ENCODE data around the gene IBTK. TPM values are rescaled to one million over a fixed set of nuclear protein-coding genes. Genes with fewer than 3 reads are reported as not detected.
A peak's percentile ranks its signal among the peaks of the same experiment; 100 is the strongest.
"Not testable (repeated sequence)": the region's sequence is repeated elsewhere in the genome, so short reads cannot be mapped to it uniquely, and the experiment has no call there.

IBTK gene, protein sequence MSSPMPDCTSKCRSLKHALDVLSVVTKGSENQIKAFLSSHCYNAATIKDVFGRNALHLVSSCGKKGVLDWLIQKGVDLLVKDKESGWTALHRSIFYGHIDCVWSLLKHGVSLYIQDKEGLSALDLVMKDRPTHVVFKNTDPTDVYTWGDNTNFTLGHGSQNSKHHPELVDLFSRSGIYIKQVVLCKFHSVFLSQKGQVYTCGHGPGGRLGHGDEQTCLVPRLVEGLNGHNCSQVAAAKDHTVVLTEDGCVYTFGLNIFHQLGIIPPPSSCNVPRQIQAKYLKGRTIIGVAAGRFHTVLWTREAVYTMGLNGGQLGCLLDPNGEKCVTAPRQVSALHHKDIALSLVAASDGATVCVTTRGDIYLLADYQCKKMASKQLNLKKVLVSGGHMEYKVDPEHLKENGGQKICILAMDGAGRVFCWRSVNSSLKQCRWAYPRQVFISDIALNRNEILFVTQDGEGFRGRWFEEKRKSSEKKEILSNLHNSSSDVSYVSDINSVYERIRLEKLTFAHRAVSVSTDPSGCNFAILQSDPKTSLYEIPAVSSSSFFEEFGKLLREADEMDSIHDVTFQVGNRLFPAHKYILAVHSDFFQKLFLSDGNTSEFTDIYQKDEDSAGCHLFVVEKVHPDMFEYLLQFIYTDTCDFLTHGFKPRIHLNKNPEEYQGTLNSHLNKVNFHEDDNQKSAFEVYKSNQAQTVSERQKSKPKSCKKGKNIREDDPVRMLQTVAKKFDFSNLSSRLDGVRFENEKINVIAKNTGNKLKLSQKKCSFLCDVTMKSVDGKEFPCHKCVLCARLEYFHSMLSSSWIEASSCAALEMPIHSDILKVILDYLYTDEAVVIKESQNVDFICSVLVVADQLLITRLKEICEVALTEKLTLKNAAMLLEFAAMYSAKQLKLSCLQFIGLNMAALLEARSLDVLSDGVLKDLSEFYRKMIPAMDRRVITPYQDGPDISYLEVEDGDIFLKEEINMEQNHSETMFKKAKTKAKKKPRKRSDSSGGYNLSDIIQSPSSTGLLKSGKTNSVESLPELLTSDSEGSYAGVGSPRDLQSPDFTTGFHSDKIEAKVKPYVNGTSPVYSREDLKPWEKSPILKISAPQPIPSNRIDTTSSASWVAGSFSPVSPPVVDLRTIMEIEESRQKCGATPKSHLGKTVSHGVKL (N-terminal part only)
- 26.6 and 32.3 TPM in 2 replicates for total RNA-seq

DNA sequence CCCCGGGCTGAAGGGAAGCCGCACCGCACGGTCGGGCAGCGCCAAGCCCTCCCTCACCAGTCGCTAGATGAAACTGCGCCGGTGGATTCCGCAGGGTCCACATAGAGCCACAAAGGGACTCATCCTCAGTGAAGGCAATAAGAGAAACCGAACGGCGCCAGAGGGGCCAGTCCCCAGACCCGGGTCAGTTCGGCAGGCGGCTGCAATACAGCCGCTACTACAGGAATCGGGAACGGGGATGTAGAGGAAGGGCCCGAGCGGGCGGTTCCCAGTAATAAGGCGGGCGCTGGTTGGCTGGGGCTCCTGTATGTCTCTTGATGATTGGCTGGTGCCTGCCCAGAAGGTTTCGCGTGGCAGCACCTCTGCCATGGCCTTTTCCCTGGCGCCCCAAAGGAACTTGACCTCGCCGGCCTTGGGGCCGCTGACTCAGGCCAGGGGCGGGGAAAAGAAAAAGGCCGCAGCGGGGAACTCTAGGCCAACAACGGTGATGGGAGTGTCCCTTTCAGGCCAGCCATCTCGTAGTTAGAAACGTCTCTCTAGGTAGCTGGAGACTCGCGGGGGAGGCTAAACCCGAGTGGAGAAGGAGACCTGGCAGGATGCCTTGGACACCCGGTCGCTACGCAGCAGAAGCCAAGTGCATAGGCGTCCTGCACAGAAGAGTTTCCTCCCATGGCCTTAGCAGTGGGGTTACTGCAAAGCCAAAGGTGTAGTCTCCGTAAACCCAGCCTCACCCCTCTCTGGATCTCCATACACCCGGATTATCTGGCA is at the start of gene IBTK:
IBTK (minus strand) TSS at position 240 of the 768 bp plus-strand sequence. CDS start 7,258 bp downstream, outside the sequence.
- peak; percentile 93 for DNase-seq (ENCODE audit: low read depth in 2 of 2)

DNA sequence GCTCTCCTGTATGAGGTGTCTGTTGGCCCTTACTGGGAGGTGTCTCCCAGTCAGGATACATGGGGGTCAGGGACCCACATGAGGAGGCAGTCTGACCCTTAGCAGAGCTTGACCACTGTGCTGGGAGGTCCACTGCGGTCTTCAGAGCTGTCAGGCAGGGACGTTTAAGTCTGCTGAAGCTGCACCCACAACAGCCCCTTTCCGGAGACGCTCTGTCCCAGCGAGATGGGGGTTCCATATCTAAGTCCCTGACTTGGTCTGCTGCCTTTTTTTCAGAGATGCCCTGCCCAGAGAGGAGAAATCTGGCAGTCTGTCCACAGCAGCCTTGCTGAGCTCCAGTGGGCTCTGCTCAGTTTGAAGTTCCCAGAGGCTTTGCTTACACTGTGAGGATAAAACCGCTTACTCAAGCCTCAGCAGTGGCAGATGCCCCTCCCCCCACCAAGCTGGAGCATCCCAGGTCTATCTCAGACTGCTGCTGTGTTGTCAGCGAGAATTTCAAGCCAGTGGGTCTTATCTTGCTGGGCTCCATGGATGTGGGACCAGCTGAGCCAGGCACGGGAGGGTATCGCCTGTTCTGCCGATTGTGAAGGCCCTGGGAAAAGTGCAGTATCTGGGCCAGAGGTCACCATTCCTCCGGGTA is 36.3 kb upstream of the IBTK start:
- no peak for DNase-seq (ENCODE audit: low read depth in 2 of 2)

DNA sequence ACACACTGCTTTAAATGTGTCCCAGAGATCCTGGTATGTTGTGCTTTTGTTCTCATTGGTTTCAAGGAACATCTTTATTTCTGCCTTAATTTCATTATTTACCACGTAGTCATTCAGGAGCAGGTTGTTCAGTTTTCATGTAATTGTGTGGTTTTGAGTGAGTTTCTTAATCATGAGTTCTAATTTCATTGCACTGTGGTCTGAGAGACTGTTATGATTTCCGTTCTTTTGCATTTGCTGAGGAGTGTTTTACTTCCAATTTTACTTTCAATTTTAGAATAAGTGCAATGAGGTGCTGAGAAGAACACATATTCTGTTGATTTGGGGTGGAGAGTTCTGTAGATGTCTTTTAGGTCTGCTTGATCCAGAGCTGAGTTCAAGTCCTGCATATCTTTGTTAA is 34.0 kb upstream of the IBTK start:
- not testable (repeated sequence) for DNase-seq (ENCODE audit: low read depth in 2 of 2)

DNA sequence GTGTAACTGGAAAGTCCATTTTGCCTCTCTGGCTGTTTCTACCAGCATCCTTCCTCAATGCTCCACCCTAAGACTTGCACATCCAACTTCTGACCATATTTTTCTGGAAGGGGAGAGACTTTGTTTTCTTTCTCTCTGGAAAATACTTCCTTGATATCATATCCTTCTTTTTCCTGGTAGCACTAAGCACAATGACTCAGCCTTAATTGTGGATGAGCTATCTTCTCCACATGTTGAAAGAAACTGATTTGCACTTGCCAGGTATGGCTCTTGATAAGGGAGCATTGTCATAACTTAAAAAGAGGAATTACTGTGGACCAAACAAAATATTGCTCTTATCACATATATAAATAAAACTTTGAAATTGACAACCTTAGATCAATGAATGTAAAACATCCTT is 30.1 kb upstream of the IBTK start:
- no peak for DNase-seq (ENCODE audit: low read depth in 2 of 2)

DNA sequence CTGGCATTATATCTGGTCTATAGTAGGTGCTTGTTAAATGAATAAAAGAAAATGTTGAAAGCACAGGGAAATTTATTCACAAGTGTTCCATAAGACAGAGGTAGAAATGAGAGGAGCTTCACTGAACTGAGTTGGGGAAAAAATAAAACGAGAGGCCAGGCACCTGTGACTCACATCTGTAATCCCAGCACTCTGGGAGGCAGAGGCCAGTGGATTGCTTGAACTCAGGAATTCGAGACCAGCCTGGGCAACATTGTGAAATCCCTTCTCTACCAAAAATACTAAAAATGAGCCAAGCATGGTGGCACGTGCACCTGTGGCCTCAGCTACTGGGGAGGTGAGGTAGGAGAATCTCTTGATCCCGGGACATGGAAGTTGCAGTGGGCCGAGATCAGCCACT is 28.1 kb upstream of the IBTK start:
- no peak for DNase-seq (ENCODE audit: low read depth in 2 of 2)

DNA sequence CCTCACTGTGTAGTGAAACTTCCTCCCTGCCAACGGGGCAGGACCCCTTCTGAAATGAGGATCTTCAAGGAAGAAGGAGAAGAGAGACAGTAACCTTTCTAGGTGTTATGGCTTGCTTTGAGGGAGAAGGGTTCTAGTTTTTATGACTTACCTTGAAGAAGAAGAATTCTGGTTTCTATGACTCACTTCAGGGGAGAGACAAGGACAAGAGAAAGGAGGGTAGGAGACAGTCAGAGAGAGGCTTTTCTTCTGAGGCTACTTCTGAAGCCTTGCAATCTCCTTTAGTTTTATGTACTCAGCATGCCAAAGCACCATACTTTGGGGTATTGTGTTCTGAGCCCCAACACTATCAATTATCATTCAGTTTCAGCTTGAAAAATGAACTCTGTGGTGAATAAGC is 25.8 kb upstream of the IBTK start:
- no peak for DNase-seq (ENCODE audit: low read depth in 2 of 2)

DNA sequence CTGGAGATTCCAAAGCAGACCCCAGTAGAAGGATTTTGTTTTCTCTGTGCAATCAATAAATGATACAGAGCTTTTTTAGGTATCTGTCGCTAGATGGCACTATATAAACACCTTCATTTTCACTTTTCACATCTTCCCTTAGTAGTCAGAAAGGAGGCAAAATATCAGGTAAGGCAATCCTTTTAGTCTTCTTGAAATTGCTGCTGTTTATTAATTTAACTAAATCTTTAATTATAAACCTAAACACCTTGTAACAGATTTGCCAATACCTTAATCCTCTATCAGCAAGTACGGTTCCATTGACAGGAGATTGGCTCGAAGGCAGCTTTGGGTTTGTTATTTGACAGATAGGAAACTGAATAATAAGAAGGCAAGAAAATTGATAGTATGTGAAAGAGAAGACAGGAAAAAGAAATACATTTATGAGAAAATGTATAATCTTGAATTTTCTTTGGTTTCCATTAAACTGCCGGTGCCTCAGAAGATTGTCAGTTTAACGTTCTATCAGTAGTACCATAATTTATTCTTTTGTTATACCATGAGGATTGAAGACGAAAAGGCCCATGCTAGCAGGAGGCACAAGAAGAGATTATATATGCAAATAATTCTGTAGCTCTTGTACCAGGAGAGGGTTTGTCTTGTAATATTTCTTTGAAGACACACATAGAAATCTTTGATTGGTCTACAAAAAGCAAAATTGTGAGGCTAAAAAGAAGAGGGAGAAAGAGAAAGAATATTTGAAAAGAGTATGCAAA is 23.5 kb upstream of the IBTK start:
- peak; percentile 34 to 51 for DNase-seq (ENCODE audit: low read depth in 2 of 2)

DNA sequence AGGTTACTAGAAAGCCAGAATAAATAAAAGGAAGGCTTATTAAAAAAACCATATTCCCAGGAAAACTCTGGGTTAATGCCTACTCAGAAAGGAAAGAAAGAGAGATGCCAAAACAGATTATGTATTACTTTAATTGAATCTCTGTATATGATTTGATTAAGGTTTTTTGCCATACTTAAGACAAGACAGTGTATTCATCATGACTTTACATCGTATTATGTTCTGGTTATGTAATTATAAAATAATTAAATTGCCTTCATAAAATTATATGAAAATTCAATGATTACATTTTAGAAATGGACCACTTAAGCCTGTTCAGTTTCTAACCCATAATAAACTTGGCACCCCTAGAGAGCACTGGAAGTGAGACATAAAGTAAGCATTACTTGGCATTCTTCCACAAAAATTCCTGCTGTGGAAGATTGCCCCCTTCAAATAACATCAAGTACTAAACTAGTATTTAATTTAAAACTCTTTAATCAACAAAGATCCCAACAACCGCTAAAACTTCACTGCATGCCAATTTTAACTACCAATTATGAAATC is 20.8 kb upstream of the IBTK start:
- peak in 1 of 2 donors; percentile 12 for DNase-seq (ENCODE audit: low read depth in 2 of 2)

DNA sequence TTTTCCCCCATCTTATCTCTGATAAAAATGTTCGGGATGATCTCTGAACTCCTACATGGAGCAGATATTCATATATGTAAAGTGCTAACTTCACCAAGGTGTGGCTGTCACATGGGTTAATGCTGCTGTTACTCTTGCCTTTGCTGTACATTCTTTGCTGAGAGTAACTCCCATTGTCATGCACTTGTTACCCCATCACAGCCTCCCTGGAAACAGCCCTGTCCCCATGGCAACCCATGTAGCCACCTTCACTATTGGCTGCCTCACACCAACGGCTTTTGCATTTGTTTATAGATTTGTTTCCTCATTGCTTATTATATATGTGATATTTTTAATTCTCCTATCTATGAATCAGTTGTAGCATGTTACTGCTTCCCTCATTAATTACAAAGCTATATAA is 17.3 kb upstream of the IBTK start:
- no peak for DNase-seq (ENCODE audit: low read depth in 2 of 2)

DNA sequence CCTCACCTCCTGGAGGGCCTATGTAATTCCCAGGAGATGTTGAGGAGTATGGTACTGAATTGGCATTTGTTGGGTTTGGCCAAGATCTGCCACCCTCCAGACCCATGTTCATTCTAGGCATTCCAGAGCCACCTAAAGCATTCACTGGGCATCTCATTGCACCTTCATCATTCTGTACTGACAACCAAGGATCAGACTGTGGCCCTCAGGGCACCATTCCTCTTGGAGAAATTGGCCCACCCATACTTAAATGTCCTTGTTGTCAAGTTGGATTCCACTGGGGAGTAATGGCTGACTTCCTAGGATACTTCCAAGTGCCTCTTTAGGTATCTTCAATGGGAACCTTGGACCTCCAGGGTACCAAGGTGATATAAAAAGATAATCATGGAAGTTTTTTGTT is 16.8 kb upstream of the IBTK start:
- no peak for DNase-seq (ENCODE audit: low read depth in 2 of 2)

DNA sequence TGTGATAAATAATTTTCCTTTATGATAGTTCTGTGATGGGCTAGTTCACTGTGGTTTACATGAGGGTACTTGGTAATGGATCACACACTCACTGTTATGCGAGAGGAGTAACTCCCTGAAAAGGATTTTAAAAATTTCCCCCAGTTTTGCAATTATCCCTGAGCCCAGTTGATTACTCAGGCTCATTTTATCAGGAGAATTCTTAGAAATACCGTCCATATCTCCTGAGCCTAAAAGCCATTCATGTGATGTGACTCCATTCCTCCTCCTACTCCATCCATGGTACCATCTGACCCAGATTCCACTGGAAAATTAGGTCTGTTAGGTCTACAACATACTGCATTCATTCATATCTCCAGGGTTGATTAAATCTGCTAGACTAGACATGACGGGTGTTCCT is 16.4 kb upstream of the IBTK start:
- no peak for DNase-seq (ENCODE audit: low read depth in 2 of 2)

DNA sequence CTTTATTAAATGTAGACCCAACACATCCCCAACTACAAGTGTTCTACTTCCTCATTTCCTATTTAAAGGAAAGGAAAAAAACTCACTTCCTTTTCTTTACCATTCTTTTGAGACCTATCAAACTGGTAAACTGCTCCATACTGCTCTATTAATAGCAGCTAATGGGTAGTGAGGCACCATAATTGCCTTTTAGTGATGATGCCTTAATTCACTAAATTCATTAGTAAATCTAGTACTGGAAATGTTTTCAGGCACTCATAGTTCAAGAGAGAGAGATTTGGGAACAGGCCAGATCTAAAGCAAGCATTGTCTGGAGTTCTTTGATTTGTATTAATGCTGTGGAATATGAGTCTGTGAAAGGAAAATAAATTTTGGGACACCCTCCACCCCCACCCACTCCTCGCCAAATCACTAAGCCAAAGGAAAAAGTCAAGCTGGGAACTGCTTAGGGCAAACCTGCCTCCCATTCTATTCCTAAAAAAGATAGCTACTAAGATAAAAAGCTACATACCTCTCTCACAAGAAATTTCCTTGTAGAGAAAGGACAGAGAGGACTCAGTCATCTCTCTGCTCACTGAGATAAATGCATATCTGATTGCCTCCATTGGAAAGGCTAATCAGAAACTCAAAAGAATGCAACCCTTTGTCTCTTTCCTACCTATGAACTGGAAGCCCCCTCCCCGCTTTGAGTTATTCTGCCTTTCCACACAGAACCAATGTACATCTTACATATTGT is 13.6 kb upstream of the IBTK start:
- DNase-seq (ENCODE audit: low read depth in 2 of 2): no peak

DNA sequence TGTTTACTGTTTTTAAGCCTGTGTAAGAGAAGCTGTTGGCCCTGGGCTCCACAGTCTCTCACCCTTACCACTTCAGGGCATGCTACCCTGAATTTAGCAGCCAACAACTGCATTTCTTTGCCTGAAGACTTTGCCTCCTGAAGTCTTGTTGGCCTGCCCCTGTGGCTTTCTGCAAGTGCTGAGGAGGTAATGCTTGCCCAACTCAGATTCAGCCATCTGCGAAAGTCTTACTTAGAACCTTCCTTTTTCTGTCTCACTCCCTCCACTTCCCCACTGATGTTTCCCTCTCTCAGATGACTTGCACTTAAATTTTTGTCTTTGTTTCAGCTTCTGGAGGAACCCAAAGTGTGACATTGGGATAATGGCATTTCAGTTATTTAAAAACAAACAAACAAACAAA is 11.8 kb upstream of the IBTK start:
- DNase-seq (ENCODE audit: low read depth in 2 of 2): no peak

DNA sequence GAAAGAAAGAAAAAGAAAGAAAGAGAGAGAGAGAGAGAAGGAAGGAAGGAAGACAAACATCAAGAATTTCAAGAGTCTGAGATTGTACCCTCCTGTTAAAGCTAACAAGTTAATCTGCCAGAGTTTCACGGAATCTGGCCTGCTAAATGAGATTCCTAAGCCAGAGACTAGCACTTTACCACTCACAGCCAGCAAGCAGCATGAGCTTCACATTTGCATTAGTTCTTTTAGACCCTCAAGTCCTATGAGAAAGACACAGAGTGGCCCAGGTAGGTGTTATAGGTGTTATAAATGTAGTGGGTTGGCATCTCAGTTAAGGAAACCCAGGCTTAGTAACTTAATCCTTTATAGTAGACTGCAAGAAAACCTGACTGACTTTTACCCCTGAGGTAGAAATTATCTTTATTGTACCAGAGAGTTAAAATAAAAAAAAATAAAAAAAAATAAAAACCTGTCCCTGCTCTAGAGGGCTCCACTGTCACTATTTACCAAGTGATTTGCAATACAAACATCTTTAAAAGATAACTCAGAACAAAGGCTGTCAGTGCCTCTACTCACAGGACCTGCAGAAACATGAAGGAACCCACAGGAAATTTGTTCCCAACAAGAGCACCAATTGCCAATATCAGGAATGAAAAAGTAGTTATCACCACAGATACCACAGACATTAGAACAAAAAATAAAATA is 9.7 kb upstream of the IBTK start:
- DNase-seq (ENCODE audit: low read depth in 2 of 2): no peak

DNA sequence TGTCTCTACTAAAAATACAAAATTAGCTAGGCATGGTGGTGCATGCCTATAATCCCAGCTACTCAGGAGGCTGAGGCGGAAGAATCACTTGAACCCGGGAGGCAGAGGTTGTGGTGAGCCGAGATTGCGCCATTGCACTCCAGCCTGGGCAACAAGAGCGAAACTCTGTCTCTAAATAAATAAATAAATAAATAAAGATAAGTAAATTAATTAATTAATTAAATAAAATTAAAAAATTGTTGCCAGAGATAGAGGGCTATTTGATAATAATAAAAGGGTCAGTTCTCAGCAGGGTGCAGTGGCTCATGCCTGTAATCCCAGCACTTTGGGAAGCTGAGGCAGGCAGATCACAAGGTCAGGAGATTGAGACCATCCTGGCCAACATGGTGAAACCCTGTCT is 7.2 kb upstream of the IBTK start:
- not testable (repeated sequence) for DNase-seq (ENCODE audit: low read depth in 2 of 2)

DNA sequence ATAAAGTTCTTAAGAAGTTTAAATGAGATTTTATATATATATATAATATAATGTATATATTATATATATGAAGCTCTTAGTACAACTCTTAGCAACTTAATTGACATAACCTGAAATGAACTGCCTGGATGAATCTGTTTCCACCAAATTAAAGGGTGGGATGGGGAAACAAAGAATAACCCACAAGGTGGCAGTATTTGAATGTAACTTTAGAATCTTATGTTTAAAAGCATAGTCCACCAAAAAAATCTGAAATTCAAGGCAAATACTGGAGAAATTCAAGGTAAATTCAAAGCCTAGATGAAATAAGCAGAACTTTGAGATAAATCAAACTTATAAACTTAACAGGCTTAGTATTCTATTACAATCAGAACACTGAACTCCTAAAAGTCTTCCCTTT is 4.4 kb upstream of the IBTK start:
- DNase-seq (ENCODE audit: low read depth in 2 of 2): peak; percentile 54 to 65

DNA sequence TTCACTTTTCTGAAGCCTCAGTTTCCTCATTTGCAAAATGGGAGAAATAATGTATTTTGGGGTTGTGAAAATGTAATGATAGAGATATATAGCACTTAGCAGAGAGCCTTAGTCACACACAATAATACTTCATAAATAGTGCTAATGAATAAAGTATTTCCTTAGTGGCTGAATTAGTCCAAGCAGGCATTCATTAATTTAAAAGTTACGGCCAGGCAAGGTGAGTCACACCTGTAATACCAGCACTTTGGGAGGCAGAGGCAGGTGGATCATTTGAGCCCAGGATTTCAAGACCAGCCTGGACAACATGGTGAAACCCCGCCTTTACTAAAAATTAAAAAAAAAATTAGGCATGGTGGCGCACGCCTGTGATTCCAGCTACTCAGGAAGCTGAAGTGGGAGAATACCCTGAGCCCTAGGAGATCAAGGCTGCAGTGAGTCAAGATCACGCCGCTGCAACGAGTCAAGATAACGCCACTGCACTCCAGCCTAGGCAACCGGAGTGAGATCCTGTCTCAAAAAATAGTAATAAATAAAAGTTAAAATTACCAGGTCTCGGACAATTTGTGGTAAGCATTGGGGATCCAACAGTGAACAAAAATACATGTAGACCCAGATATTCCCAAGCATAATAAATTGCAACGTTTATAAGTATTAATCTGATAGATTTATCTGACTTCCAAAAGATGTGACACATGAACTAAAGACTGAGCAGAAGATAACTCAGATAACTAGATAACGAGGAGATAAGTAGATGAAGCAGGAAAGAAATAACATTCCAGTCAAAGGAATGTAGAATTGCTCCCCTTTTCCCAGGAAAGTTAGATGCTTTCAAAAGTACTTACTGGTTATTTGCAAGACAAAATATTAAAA is 2.1 kb upstream of the IBTK start:
- DNase-seq (ENCODE audit: low read depth in 2 of 2): no peak

Data from lung microvascular endothelial cell (primary cell).